ENCODE data around the gene POLR1D. TPM values are rescaled to one million over a fixed set of nuclear protein-coding genes. Genes with fewer than 3 reads are reported as not detected.

POLR1D gene
- total and polyA plus RNA-seq, 3 donors from 2014 or later, result 126 to 180 (median 136) TPM

DNA sequence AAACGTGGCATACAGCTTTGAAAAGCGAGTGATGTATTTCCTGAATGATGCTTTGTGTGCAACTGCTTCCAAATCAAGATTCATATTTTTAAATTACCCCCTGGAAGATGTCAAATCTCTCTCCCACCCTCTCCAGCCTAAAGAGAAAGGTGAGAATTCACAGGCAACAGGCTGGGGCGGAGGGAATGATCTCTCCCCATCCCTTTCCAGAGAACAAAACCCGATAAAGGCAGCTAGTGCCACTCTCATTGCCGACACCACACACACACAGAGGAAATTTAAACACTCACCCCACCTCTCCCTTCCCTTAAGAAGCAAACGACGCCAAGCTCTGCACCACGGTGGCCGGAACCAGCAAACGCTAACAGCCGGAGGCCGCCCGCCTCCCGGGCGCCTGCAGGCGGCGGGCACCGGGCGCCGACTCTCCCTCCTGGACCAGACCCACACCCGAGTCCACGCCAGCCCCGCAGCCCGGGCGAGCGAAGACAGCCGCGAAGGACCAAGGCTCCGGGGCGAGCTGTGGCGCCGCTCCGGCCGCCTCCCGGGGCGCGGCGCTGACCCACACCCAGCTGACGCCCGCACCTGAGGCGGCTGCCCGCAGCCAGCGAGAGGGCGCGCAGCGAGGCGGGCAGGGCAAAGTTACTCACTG, 1.8 kb upstream of the POLR1D start:
- TF ChIP-seq, protein P1, sequence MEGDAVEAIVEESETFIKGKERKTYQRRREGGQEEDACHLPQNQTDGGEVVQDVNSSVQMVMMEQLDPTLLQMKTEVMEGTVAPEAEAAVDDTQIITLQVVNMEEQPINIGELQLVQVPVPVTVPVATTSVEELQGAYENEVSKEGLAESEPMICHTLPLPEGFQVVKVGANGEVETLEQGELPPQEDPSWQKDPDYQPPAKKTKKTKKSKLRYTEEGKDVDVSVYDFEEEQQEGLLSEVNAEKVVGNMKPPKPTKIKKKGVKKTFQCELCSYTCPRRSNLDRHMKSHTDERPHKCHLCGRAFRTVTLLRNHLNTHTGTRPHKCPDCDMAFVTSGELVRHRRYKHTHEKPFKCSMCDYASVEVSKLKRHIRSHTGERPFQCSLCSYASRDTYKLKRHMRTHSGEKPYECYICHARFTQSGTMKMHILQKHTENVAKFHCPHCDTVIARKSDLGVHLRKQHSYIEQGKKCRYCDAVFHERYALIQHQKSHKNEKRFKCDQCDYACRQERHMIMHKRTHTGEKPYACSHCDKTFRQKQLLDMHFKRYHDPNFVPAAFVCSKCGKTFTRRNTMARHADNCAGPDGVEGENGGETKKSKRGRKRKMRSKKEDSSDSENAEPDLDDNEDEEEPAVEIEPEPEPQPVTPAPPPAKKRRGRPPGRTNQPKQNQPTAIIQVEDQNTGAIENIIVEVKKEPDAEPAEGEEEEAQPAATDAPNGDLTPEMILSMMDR (IDR thresholded peaks at IDR 0.05), result peak in 2 of 3 experiments; percentile 25 to 34
- no peak for TF ChIP-seq POLR2A (IDR thresholded peaks at IDR 0.05)
- Histone ChIP-seq H3K4me3 (peak overlapping the region; percentile 66 to 94), H3K9me3 (no peaks in the 10 kb centered on the region), H3K27me3 (no peaks in the 10 kb centered on the region), H3K4me1 (peaks cover 18% of the 10 kb centered on the region), H3K27ac (peak overlapping the region; percentile 90 to 98), H3K36me3 (ENCODE audit: low read depth, missing control alignments) (no peaks in the 10 kb centered on the region)
- WGBS, 2 donors, result 0% methylated on average over 7 to 34 of the region's 47 CpGs
- intact Hi-C loops (cut with DNase I; ENCODE audit: low total_unique reads), result no loop called here
- DNase-seq, result peak; percentile 38

DNA sequence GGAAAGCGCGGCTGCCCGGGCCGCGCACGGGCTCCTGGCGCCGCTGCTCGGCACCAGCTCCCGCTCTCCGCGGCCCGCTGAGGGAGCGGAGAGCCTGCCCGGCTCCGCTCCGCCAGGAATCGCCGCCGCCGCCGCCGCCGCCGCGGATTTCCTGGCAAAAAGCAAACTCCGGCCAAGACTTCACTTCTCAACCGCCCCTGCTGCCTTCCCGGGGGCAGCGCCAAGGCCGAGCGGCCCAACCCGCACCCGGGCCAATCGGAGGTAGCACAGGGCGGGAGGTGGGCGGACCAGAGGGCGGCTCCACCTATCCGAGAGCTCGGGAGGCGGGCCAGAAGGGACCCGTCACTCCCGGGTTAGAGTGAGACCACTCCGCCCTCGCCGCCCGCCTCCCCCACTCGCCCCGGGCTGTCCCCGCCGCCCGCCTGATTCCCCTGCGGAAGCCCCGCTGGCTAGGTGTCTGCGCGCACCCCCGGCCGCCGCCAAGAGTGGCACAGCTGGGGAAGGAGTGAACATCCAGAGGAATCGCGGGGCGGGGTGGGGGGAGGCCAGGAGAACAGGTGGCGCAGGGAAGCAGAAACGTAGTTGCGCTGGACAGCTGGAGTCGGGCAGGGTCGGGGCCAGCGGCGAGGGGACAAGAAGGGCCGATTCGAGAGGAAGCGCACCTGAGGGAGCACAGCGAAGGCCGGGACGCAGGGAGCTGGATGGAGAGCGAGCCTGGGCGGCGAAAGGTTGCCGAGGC, 1.1 kb upstream of the POLR1D start, which contains the start of gene LNX2:
Gene LNX2 (minus strand): TSS at position 153 of the 739 bp plus-strand sequence. CDS start 38,826 bp downstream, outside the sequence.
- H3K27me3 ChIP-seq, result no peaks in the 10 kb centered on the region
- peak within 1 kb of the TSS; percentile 90 to 98 for H3K27ac ChIP-seq
- H3K4me1 ChIP-seq, result peaks cover 18% of the 10 kb centered on the region
- TF ChIP-seq, protein P1 (IDR thresholded peaks at IDR 0.05), result no peak
- TF ChIP-seq POLR2A (IDR thresholded peaks at IDR 0.05), result peak; percentile 22
- H3K9me3 ChIP-seq, result no peaks in the 10 kb centered on the region
- peak within 1 kb of the TSS; percentile 66 to 94 for H3K4me3 ChIP-seq
- H3K36me3 ChIP-seq (ENCODE audit: low read depth, missing control alignments), result no peaks in the 10 kb centered on the region
- WGBS, 2 donors, result 1% methylated on average over 26 to 78 of the region's 79 CpGs
- DNase-seq, result peak; percentile 99
- intact Hi-C loops (cut with DNase I; ENCODE audit: low total_unique reads), result no loop called here

DNA sequence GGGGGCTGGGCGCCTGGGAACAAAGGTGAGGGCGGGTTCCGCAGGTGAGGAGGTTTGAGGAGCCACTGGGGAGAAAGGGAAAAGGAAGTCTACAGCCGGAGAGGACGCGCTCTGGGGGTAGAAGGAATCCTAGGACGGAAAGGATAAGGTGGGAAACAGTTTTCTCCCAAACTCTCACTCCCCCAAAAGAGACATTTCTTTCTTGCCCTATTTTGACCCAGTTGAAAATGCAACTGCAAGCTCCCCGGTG, 651 bp upstream of the POLR1D start:
- DNase-seq, result no peak
- Histone ChIP-seq H3K27me3 (no peaks in the 10 kb centered on the region), H3K36me3 (ENCODE audit: low read depth, missing control alignments) (no peaks in the 10 kb centered on the region), H3K4me1 (peaks cover 18% of the 10 kb centered on the region), H3K27ac (peak overlapping the region; percentile 90 to 98), H3K4me3 (peak overlapping the region; percentile 66 to 94), H3K9me3 (no peaks in the 10 kb centered on the region)
- intact Hi-C loops (cut with DNase I; ENCODE audit: low total_unique reads), result no loop called here
- TF ChIP-seq POLR2A (IDR thresholded peaks at IDR 0.05), result no peak
- TF ChIP-seq, protein P1 (IDR thresholded peaks at IDR 0.05), result no peak
- WGBS, 2 donors, result 0% methylated on average over 8 of the region's 8 CpGs

DNA sequence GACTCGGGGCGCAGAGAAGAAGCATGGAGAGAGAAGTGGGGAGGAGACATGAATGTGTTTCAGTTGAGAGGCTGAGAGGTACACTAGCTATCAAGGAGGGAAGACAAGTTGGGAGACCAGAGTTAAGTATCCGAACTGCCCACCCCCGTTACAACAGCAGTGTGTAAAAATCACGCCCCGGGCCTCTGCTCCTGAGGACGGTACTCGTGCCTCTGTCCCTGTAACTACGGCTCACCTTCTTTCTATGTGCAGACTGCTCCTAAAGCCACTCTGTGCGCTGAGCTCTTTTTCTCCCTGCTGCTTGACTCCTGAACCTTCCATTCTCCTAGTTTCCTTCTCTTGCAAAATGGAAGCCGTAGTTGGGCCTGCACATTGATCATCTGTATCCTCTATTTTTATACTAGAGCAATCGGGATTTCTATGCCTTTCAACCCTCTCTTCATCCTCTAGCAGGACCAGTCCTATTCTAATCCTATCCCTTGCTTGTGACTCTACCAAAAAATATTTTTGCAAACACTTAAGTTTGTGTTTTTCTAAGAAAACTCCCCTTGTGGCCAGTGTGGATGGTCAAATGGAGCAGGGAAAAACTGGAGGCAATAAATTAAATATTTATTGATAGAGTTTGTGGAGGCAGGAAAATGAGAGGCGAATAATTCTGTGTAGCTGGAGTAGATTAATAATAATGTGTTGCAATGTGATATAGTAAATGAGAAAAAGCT, 569 bp downstream of the POLR1D start:
- H3K4me1 ChIP-seq, result peaks cover 18% of the 10 kb centered on the region
- 7 to 8% methylated on average over 13 of the region's 13 CpGs for WGBS, 2 donors
- peak overlapping the region; percentile 90 to 98 for H3K27ac ChIP-seq
- peak overlapping the region; percentile 66 to 94 for H3K4me3 ChIP-seq
- DNase-seq, result peak; percentile 29
- no peaks in the 10 kb centered on the region for H3K36me3 ChIP-seq (ENCODE audit: low read depth, missing control alignments)
- H3K9me3 ChIP-seq, result no peaks in the 10 kb centered on the region
- TF ChIP-seq POLR2A (IDR thresholded peaks at IDR 0.05), result no peak
- TF ChIP-seq, protein P1 (IDR thresholded peaks at IDR 0.05), result peak in 2 of 3 experiments; percentile 14 to 45
- no peaks in the 10 kb centered on the region for H3K27me3 ChIP-seq
- intact Hi-C loops (cut with DNase I; ENCODE audit: low total_unique reads), result no loop called here
